OCI-LY7 (cell line): Measurements from ENCODE around the gene KIAA1671. TPM values are rescaled to one million over a fixed set of nuclear protein-coding genes. Genes with fewer than 3 reads are reported as not detected.

ENCODE experiments used
- BruUV-seq: library from RNA; stranded (reverse); fragments of 400-500 nt; replicated peaks from 2 replicates; lab custom pipeline; 2021; lab: Mats Ljungman, UMichigan
- CTCF ChIA-PET: fragments of 300-600 bp; sonication (Branson Sonifier 250); formaldehyde crosslinking; loops from one replicate; lab custom pipeline; 2022; ENCODE audit warnings: antibody characterized with exemption; ENCODE audit not compliant: unreplicated experiment; lab: Charles Lee
- POLR2A ChIA-PET: fragments of 300-600 bp; sonication (Branson Sonifier 250); formaldehyde crosslinking; loops from one replicate; lab custom pipeline; 2022; ENCODE audit warnings: antibody characterized with exemption; lab: Charles Lee
- DNase-seq: peaks from one replicate; pipeline ENCODE4 v3.0.0-alpha.2; 2015; ENCODE audit warnings: low spot score
- H2AFZ ChIP-seq: fragments of 200-600 bp; sonication (generic), shearing (Covaris generic); 2 replicates; pipeline ENCODE4 v1.6.1; 2014; ENCODE audit warnings: mild to moderate bottlenecking, antibody characterized with exemption, low read length, moderate library complexity
- H3K27ac ChIP-seq: fragments of 200-600 bp; sonication (generic); 2 replicates; pipeline ENCODE4 v1.5.1; 2014; ENCODE audit warnings: mixed run types, low read depth, mild to moderate bottlenecking, moderate library complexity, low read length, inconsistent platforms; ENCODE audit not compliant: poor library complexity, severe bottlenecking
- H3K36me3 ChIP-seq: fragments of 200-600 bp; sonication (generic); 2 replicates; pipeline ENCODE4 v1.6.1; 2014; ENCODE audit warnings: mild to moderate bottlenecking, antibody characterized with exemption, low read length, moderate library complexity, mixed read lengths; ENCODE audit not compliant: insufficient read depth
- H3K4me1 ChIP-seq: fragments of 200-600 bp; sonication (generic); 2 replicates; pipeline ENCODE4 v1.5.1; 2014; ENCODE audit warnings: mild to moderate bottlenecking, low read length; ENCODE audit not compliant: insufficient read depth, poor library complexity, severe bottlenecking
- H3K4me2 ChIP-seq: fragments of 200-600 bp; sonication (generic); 2 replicates; pipeline ENCODE4 v1.6.1; 2014; ENCODE audit warnings: mild to moderate bottlenecking, low read length
- H3K4me3 ChIP-seq: fragments of 200-600 bp; sonication (generic); 2 replicates; pipeline ENCODE4 v1.5.1; 2014; ENCODE audit warnings: mild to moderate bottlenecking, low read depth, low read length; ENCODE audit not compliant: poor library complexity, severe bottlenecking
- H3K79me2 ChIP-seq: fragments of 200-600 bp; sonication (generic); 2 replicates; pipeline ENCODE4 v1.6.1; 2016; ENCODE audit warnings: low read depth, mild to moderate bottlenecking, low read length, moderate library complexity, mixed read lengths; ENCODE audit not compliant: insufficient read depth
- H3K9me2 ChIP-seq: fragments of 200-600 bp; sonication (generic); 2 replicates; pipeline ENCODE4 v1.6.1; 2016; ENCODE audit warnings: mild to moderate bottlenecking, low read length, mixed read lengths; ENCODE audit not compliant: insufficient read depth
- H3K9me3 ChIP-seq: fragments of 200-600 bp; sonication (generic); 2 replicates; pipeline ENCODE4 v1.6.1; 2014; ENCODE audit warnings: mild to moderate bottlenecking, mixed run types, low read length, mixed read lengths
- H4K20me1 ChIP-seq: fragments of 200-600 bp; sonication (generic); 2 replicates; pipeline ENCODE4 v1.6.1; 2014; ENCODE audit warnings: mild to moderate bottlenecking, antibody characterized with exemption, low read length, moderate library complexity, mixed read lengths; ENCODE audit not compliant: insufficient read depth
- EZH2phosphoT487 ChIP-seq: fragments of 200-600 bp; sonication (generic); IDR thresholded peaks from 2 replicates; pipeline ENCODE4 v1.6.1; 2018; ENCODE audit warnings: low read depth, borderline replicate concordance, mild to moderate bottlenecking, mixed run types, antibody characterized with exemption, low read length, moderate library complexity, mixed read lengths
- intact Hi-C: fragments of 100-400 bp; cut with micrococcal nuclease; formaldehyde crosslinking; loops from one replicate; pipeline ENCODE4 v1.10.0; 2022; ENCODE audit not compliant: unreplicated experiment
- total RNA-seq, 2 experiments: library from RNA; depleted of rRNA in 1 of 2; stranded (reverse); fragments of >200 nt in 1 of 2; shearing (Covaris generic) in 1 of 2; gene quantifications; 2 replicates each; pipeline ENCODE4 v1.2.3, GENCODE V29; 2014 to 2022
- TF ChIP-seq, protein P1 (sequence below): fragments of 200-600 bp; sonication (generic); conservative IDR thresholded peaks from 2 replicates; pipeline ENCODE4 v1.5.1; 2014; ENCODE audit warnings: mild to moderate bottlenecking, antibody characterized with exemption, low read length, moderate library complexity, mixed read lengths

The KIAA1671 gene
- total RNA-seq, 2 experiments from 2014 or later = not detected

DNA sequence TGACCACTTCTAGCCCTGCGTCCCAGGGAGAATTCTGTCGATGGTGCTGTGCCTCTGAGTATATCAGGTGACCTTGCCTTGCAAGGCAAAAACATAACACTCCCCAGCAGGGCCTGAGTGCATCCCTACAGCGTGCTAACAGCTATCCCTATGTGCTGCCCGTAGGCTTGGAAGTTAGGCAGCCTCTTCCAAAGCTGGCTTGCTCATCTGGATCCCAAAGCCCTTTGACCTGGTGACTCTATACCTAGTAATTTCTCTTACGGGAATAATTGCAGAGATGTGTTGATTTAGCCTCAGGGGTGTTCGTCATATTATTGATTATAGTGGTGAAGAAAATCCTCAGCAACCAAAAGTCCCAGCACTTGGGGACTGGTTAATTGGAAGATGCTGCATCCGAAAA, 214.6 kb downstream of the KIAA1671 start:
- no peaks in the 10 kb centered on the region for H3K79me2 ChIP-seq
- H3K4me3 ChIP-seq = no peak overlapping the region
- CTCF ChIA-PET = no interaction called here
- H3K9me3 ChIP-seq = no peaks in the 10 kb centered on the region
- no peak overlapping the region for H2AFZ ChIP-seq
- no peaks in the 10 kb centered on the region for H4K20me1 ChIP-seq
- POLR2A ChIA-PET = no interaction called here
- no peaks in the 10 kb centered on the region for H3K36me3 ChIP-seq
- no peak overlapping the region for H3K27ac ChIP-seq
- no peaks in the 10 kb centered on the region for H3K4me1 ChIP-seq
- intact Hi-C loops = no loop called here
- no peak for TF ChIP-seq EZH2phosphoT487
- TF ChIP-seq, protein P1, sequence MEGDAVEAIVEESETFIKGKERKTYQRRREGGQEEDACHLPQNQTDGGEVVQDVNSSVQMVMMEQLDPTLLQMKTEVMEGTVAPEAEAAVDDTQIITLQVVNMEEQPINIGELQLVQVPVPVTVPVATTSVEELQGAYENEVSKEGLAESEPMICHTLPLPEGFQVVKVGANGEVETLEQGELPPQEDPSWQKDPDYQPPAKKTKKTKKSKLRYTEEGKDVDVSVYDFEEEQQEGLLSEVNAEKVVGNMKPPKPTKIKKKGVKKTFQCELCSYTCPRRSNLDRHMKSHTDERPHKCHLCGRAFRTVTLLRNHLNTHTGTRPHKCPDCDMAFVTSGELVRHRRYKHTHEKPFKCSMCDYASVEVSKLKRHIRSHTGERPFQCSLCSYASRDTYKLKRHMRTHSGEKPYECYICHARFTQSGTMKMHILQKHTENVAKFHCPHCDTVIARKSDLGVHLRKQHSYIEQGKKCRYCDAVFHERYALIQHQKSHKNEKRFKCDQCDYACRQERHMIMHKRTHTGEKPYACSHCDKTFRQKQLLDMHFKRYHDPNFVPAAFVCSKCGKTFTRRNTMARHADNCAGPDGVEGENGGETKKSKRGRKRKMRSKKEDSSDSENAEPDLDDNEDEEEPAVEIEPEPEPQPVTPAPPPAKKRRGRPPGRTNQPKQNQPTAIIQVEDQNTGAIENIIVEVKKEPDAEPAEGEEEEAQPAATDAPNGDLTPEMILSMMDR = no peak
- no peak overlapping the region for H3K4me2 ChIP-seq
- no peaks in the 10 kb centered on the region for H3K9me2 ChIP-seq
- no peak for DNase-seq
- no TSS peak for BruUV-seq

DNA sequence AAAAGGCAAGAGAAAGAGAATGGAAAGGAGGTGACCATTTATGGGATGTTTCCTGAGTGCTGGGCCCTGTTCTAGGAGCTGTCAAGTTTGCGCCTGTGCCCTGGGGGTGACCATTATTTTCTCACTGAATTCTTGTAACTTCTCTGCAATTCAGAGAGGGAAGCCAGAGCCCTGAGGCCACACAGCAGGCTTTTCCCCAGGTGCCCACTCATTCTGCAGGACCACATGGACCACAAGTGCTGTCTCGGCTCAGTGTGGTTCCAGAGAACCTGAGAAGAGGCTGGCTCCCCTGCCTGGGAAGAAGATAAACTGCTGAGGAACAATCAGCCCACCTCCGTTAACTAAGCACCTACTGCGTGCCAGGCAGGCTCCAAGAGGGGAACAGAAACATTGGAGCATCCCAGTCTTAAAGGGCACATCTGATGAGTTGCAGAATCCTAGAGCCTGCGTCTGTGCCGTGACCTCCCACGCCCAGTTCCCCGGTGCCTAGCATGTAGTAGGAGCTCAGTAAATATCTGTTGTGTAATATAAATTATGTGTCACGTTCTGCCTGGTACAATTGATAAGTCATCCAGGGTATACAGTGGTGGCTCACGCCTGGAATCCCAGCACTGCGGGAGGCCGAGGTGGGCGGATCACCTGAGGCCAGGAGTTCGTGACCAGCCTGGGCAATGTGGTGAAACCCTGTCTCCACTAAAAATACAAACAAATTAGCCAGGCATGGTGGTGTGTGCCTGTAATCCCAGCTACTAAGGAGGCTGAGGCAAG, 215.5 kb downstream of the KIAA1671 start:
- no peaks in the 10 kb centered on the region for H4K20me1 ChIP-seq
- POLR2A ChIA-PET = no interaction called here
- H3K36me3 ChIP-seq = no peaks in the 10 kb centered on the region
- H3K79me2 ChIP-seq = no peaks in the 10 kb centered on the region
- CTCF ChIA-PET = no interaction called here
- intact Hi-C loops = no loop called here
- H3K4me1 ChIP-seq = no peaks in the 10 kb centered on the region
- no peaks in the 10 kb centered on the region for H3K9me2 ChIP-seq
- BruUV-seq = no TSS peak
- H3K9me3 ChIP-seq = no peaks in the 10 kb centered on the region
- H3K4me2 ChIP-seq = no peak overlapping the region
- no peak overlapping the region for H3K4me3 ChIP-seq
- H3K27ac ChIP-seq = no peak overlapping the region
- H2AFZ ChIP-seq = no peak overlapping the region
- DNase-seq = no peak
- no peak for TF ChIP-seq EZH2phosphoT487
- TF ChIP-seq, protein P1 = no peak
